Endothelial cell of hepatic sinusoid (primary cell): Measurements from ENCODE around the gene TLE6.
"Not testable (repeated sequence)": the region's sequence is repeated elsewhere in the genome, so short reads cannot be mapped to it uniquely, and the experiment has no call there.

Experiments used
- in situ Hi-C: cut with HindIII; loops from 2 replicates; pipeline ENCODE4 v1.10.0; 2017; ENCODE audit warnings: low sequenced_read_pairs

The TLE6 gene

DNA sequence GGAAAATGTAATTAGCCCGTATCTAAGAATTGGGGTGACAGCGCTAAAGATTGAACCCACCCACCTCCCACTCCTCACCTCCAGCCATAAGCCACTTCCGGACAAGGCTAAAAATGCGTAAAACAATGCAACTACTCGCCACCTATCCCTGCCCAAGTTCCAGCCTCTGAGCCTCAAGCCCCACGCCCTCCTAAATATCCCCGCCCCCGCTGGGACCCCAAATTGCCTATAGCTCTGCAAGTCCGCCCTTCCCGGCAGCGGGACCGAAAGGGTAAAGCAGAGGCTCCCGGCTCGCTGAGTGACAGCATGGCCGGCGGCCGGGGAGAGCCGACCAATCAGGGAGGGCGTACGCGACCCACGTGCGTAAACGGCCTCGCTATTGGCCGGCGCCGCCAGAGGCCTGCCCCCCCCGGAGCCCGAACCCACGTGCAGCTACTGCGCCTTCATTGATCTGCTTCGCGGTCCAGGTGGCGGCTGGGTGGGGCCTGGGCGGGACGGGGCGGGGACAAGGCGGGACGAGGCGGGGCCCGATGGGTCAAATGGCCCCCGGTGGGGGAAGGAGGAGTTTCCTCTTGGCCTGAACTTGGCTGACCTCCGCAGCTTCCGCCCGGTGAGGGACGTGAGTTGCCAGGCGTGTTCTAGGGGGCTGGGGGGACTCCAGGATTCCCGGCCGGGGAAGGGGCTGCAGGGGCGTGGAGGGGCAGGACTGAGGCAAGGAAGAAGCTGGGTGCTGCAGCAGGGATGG, at the start of gene TLE6:
TLE6 (plus strand) TSS at position 564 of the 745 bp plus-strand sequence. CDS start 670 bp downstream, outside the sequence.
- in situ Hi-C loops: no loop called here

DNA sequence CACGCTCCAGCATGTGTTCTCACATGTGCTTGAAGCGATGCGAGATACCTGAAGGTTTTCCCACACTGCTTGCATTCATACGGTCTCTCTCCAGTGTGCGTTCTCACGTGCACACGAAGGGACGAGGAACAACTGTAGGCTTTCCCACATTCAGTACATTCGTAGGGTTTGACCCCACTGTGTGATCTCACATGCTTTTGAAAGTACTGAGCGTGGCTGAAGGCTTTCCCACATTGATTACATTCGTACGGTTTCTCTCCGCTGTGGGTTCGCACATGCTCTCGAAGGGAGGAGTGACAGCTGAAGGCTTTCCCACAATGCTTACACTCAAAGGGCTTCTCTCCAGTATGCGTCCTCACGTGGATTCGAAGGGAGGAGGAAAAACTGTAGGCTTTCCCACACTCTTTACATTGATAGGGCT, 43.9 kb upstream of the TLE6 start:
- in situ Hi-C loops: no loop called here

DNA sequence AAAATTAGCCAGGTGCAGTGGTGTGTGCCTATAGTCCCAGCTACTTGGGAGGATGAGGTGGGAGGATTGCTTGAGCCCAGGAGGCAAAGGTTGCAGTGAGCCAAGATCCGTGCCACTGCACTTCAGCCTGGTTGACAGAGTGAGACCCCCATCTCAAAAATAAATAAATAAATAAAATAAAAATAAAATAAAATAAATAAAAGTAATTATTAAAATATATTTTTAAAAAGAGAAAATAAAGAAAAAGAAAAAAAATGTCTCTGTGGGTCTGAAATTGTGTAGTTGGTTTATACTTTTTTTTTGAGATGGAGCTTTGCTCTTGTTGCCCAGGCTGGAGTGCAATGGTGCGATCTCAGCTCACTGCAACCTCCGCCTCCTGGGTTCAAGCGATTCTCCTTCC, 41.5 kb upstream of the TLE6 start:
- in situ Hi-C loops: not testable (repeated sequence)

DNA sequence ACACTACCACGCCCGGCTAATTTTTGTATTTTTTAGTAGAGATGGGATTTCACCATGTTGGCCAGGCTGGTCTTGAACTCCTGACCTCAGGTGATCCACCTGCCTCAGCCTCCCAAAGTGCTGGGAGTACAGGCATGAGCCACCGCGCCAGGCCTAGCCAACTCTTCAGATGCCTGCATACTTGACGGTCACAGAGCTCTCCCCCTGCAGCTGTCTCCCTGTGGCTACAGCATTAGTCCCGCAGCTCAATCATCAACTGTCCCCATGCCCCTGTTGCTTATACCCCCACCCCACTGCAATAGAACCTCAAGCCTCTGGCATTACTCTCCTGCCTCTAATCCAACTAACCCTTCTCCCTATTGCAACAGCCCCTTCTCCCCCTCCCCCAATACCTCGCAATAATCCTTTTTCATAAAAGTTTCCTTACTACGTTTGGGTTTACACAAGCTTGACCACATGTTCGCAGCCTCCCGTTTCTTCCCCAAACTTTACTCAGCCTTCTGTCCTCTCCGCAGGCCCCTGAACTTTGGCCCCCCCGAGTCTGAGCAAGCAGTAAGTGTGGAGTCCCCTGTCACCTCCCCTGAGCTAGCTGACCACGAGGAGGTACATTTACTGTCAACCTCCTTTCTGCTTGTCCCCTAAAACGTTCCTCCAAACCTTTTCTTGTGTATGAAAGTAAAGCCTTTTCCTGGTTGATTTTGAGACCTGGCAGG, 34.3 kb upstream of the TLE6 start:
- in situ Hi-C loops: loop anchor here (10.0 kb wide), 1 partner anchor 232 kb away; the partner anchor contains the start of gene S1PR4

DNA sequence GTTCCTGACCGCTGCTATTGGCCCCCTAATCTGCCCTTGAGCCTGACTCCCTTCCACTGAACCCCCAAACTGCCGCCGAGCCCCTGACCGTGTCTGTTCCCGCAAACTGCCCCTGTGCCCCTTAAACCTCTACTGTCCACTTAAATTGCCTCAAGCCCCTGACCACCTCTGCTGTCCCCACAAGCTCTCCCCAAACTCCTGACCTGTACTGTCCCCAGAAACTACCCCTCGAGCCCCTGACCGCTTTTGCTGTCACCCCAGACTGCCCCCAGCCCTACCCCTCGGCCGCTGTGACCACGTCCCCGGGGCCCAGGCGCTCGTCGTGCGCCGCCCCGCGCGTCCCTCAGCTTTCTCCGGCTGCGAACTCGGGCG, 33.0 kb upstream of the TLE6 start:
- in situ Hi-C loops: loop anchor here (10.0 kb wide), 1 partner anchor 230 kb away; the partner anchor contains the start of gene S1PR4

DNA sequence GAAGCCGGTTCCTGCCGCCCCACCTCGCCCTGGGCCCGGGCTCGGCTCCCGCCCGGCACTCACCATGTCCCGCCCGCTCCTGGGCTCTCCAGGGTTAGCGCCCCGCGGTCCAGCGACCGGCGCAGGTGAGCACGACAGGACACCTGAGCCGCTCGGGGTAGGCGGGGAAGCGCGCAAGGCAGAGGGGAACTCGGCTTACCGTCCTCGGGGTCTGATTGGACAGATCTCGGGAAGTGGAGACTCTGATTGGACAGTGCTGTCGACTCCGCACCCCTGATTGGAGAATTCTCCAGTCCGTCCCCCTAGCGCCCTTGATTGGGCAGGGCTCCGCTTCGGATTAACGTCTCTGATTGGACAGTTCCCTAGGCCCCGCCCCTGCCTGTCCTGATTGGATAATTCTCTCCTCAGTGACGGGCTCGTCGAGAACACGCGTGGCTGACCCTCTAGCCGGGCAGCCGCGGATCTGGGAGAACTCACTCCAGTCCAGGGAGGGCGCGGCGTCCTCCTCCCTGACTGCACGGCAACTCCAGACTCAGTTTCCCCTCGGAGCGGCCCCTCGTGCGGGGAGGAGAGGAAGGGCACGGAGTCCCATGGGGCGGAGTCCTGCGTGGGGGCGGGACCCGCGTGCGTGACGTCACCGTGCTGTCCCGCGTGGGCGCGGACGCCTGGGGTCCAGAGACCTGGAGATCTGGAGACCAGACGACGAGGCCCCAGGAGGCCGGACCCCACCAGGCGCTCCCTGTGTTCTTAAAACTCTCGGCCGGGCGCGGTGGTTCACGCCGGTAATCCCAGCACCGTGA, 32.4 kb upstream of the TLE6 start, which contains the start of gene ZNF77:
ZNF77 (minus strand) TSS at position 197 of the 800 bp plus-strand sequence; CDS start at position 66, 131 bp downstream.
- in situ Hi-C loops: loop anchor here (10.0 kb wide), 1 partner anchor 230 kb away; the partner anchor contains the start of gene S1PR4

DNA sequence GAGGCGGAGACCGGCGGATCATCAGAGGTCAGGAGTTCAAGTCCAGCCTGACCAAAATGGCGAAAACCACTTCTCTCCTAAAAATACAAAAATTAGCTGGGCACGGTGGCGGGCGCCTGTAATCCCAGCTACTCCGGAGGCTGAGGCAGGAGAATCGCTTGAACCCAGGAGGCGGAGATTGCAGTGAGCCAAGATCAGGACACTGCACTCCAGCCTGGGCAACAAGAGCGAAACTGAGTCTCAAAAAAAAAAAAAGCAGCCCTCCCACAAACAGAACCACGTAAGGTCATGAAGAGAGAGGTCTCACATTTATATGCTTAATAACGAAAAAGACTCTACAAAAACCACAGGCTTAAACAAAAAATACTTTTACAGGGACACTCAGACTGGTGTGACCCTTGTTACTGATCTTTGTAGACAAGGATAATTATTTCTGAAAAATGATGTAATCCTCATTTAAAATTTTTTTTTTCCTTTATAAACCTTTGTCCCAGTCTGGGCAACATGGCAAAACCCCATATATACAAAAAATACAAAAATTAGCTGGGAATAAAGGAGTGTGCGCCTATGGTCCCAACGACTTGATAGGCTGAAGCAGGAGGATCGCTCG, 31.7 kb upstream of the TLE6 start:
- in situ Hi-C loops: loop anchor here (10.0 kb wide), 1 partner anchor 229 kb away; the partner anchor contains the start of gene S1PR4

DNA sequence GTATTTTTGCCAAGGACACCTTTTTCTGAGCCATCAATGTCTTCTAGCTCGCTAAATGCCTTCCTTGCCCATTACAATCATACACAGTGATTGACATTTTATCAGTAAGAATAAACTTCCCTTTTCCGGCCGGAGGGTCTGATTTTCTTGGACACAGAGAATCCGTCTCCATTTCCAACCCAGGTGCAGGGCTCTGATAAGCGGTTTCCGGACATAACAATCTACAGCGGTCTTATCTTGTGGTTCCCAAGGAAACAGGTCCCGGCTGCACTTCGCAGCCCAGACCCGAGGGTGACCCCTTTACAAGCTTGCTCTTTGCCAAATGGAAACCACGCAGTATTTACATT, 27.5 kb upstream of the TLE6 start:
- in situ Hi-C loops: loop anchor here (10.0 kb wide), 1 partner anchor 225 kb away; the partner anchor contains the start of gene S1PR4

DNA sequence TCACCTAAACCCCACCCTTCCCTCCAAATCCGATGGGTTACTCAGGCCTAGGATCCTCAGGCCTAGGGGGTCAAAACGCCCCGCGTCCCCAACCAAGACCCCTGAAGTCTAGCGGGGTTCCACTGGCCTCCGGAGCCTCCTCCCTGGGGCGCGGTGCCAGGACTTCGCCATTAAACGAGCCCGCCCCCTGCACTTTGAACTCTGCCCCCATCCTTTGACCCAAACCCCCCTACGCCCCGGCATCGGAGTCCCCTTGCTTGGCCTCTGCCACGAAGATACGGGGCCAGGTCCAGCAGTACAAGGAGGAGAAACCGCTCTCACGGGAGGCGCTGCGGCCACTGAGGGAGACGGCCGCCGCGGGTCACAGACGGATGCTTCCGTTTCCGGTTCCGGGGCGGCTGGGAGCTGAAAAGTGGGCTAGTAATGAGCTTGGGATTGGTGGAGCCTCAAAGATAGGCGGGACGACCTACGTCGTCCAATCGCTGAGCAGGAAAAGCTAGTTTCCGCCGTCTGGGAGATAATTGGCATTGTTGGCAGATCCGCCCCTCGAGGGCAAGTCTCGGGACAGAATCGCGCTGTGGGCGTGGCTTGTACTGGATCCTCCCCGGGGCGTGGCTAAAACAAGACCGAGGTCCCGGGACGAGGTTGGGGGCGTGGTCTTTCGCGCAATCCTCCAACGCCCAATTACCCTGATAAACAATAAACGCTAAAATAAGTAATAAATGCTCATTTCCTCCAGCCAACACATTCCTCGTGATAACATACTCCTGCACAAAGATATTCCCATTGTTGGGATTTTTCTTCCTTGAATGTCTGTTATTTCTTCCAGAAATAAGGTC, 26.9 kb upstream of the TLE6 start:
- in situ Hi-C loops: no loop called here

DNA sequence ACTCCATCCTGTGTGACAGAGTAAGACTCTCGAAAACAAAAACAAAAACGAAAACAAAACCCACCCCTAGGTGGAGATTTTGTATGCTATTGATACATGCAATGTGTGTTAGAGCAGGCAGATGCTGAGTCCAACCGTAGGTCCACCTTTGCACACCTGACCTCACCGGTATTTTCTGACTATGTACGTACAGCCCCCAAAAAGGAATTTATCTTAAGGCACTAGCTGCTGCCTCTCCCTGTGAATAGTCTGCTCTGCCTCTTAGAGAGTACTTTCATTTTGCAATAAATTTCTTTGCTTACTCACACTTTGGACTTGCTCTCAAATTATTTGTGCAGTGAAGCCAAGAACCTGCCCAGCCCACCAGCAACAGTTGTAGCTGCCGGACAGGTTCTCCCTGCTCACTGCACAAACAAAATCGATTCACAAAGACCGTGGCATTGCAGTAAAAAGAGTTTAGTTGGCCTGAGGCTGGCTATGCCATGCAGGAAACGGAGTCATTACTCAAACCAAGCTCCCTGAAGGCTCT, 24.3 kb upstream of the TLE6 start:
- in situ Hi-C loops: no loop called here

DNA sequence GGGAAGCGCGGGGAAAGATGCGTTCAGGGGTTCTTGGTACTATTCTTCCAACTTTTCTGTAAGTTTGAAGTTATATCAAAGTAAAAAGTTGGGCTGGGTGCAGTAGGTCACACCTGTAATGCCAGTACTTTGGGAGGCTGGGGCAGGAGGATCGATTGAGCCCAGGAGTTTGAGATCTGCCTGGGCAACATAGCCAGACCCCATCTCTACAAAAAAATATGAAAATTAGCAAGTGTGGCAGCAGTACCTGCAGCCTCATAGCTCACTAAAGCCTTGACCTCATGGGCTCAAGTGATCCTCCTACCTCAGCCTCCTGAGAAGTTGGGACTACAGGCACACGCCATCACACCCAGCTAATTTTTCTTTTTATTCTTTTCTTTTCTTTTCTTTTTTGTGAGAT, 20.2 kb upstream of the TLE6 start:
- in situ Hi-C loops: no loop called here

DNA sequence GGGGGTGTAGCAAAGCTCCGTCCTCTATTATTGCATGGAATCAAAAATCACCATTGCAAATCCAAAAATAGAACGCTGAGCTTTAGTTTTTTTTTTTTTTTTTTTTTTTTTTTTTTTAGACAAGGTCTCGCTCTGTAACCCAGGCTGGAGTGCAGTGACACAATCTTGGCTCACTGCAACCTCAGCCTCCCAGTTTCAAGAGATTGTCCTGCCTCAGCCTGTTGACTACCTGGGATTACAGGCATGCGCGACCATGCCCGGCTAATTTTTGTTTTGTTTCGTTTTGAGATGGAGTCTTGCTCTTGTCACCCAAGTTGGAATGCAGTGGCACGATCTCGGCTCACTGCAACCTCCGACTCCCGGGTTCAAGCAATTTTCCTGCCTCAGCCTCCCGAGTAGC, 17.2 kb upstream of the TLE6 start:
- in situ Hi-C loops: no loop called here

DNA sequence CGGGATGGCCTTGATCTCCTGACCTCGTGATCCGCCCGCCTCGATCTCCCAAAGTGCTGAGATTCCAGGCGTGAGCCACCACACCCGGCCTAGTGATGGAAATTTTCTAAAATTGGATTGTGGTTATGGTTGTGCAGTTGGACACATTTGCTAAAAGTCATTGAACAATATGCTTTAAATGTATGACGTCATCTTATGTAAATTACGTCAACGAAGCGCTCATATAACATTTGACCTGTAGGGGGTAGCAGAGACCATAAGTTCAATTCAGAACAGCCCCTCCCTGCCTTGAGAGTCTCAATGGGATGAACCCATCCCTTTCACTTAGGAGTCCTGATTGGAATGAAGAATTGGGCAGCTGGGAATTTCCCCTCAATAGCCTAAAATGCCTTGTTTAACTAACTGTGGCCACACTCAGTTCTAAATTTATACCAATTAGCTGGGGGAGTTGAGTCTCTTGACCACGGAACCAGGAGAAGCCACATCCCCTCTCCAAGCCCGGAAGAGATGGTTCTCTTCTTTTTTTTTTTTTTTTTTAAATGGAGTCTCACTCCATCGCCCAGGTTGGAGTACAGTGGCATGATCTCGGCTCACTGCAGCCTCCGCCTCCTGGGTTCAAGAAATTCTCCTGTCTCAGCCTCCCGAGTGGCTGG, 15.2 kb upstream of the TLE6 start:
- in situ Hi-C loops: no loop called here

DNA sequence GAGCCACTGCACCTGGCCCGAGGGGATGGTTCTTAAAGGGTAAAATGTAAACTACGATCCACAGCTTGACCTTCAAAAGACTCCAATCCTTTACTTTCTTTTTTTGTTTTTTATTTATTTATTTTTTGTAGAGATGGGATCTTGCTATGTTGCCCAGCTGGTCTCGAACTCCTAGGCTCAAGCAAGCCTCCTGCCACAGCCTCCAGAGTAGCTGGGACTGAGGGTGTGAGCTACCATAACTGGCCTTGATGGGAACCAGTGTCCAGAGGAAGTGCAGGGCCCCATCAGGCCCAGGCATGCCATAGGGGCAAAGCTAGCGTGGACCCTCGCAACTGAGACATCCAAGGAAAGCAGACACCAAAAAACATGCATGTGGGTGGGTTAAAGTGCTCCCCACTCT, 14.2 kb upstream of the TLE6 start:
- in situ Hi-C loops: no loop called here

DNA sequence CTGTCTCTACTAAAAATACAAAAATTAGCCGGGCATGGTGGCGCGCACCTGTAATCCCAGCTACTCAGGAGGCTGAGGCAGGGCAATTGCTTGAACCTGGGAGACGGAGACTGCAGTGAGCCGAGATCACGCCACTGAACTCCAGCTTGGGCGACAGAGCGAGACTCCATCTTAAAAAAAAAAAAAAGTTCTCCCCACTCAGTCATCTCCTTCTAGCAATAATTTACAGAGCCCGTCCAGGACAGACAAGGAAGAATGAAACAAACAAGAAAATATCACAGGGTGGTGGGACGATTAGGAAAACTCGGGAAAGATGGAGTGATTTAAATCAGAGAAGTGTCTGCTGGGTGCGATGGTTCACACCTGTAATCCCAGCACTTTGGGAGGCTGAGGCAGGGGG, 13.7 kb upstream of the TLE6 start:
- in situ Hi-C loops: not testable (repeated sequence)

DNA sequence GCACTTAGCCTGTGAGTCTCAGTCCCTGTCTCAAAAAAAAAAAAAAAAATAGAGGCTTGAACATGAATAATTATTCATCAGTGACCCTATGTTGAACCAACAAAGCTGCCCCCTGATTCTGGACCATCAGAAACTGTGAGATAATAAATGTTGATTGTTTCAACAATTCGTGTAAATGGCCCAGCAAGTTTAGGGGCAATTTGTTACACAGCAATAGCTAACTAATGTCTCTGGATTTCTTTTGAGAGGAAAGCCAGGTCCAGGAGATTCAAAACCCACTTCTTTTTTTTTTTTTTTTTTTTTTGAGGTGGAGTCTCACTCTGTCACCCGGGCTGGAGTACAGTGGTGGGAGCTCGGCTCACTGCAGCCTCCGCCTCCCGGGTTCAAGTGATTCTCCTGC, 12.5 kb upstream of the TLE6 start:
- in situ Hi-C loops: no loop called here

DNA sequence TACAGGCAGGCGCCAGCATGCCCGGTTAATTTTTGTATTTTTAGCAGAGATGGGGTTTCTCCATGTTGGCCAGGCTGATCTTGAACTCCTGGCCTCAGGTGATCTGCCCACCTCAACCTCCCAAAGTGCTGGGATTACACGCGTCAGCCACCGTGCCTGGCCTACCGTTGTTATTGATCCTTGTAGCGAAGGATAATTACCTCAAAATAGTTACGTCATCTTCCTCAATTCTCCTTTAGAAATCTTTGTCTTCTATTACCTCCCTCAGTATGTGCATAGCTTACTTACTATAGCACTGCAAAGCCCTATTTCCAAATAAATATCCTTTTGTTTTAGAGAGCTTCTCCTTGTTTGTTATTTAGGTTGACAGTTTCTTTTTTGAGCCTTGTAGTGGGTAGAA, 9.4 kb upstream of the TLE6 start:
- in situ Hi-C loops: no loop called here

DNA sequence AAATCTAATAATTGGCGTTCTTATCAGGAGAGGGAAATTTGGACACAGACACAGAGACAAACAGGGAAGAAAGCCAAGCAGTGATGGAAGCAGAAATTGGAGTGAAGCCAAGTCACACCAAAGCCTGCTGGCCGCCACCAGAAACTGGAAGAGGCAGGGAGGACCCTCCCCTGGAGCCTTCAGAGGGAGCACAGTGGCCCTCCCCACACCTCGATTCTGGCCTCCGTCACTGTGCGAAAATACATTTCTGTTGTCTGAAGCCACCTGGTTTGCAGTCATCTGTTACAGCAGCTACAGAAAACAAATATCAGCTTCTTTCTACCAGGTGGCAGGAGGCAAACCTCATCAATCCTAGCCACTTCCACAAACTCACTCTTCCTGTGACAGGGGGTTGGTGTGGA, 8.3 kb upstream of the TLE6 start:
- in situ Hi-C loops: no loop called here

DNA sequence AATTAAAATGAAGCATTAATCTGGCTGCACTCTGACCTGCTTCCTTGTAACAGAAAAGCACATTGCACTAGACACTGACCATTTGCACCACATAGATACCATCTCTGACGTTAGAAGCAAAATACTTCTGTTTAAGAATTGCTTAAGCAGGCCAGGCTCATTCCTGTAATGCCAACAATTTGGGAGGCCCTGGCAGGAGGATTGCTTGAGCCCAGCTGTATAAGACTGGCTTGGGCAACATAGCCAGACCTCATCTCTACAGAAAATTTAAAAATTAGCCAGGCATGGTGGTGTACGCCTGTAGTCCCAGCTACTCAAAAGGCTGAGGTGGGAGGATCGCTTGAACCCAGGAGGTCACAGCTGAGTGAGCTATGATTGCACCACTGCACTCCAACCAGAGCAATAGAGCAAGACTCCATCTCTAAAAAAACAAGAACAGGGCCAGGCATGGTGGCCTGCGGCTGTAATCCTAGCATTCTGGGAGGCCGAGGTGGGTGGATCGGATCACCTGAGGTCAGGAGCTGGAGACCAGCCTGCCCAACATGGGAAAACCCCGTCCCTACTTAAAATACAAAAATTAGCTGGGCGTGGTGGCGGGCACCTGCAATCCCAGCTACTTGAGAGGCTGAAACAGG, 7.0 kb upstream of the TLE6 start:
- in situ Hi-C loops: no loop called here
